ENCODE data around the gene TRIM2.

GRCh38 chr4:153228512-153229140 lies 24.4 kb downstream of the TRIM2 start:
- no peak for TF ChIP-seq CTCF (IDR thresholded peaks at IDR 0.05)
- no peak for TF ChIP-seq POLR2A (IDR thresholded peaks at IDR 0.05)

All from uterus (tissue), 2 donors.